HT1080 (cell line): ENCODE results near the gene HHATL. TPM values are rescaled to one million over a fixed set of nuclear protein-coding genes. Genes with fewer than 3 reads are reported as not detected.

Experiments used
- DNase-seq: peaks from one replicate; pipeline ENCODE4 v3.0.0-alpha.2; 2015; ENCODE audit warnings: low read depth
- total RNA-seq: library from RNA; depleted of rRNA; stranded (reverse); fragments of >200 nt; shearing (Covaris generic); gene quantifications from 2 replicates; pipeline ENCODE4 v1.2.3, GENCODE V29; 2014

HHATL gene
- total RNA-seq, 1 experiment from 2014 or later = not detected

DNA sequence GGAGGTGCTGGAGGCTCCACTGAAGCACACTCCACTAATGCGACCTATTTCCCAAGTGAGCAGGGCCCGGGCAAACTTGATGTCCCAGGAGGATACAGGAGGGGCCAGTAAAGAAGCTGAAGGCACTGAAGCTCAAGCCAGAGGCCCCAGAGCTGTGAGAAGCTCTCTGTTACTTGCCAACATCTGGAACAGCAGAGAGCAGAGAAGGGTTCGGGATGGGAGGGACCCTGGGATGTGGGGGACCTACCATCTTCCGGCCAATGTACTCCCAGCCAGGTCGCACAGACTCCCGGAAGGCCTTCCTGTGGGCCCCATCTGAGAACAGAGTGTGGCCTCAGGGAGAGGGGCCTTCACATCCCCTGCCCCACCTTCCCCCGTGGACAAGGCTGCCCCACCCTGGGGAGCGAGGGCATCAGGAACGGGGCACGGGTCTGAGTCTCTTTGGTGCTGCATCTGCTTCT lies 3.1 kb downstream of the HHATL start:
- no peak for DNase-seq

DNA sequence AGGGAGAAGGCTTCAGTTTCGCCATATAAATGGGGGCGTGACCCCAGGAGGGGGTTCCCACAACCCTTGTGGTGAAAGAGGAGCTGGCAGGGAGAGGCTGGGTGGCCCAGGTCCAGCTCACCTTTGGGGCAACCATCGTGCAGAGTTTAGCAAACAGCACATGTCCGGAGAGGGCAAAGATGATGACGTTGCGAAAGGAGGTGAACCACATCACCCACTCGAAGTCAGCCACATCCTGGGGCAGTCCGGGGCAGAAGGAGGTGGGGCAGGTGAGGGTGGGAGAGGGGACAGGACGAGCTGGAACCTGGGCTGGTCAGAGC lies 3.7 kb downstream of the HHATL start:
- no peak for DNase-seq

GRCh38 chr3:42698216-42698910 lies 4.2 kb downstream of the HHATL start:
- DNase-seq = no peak

DNA sequence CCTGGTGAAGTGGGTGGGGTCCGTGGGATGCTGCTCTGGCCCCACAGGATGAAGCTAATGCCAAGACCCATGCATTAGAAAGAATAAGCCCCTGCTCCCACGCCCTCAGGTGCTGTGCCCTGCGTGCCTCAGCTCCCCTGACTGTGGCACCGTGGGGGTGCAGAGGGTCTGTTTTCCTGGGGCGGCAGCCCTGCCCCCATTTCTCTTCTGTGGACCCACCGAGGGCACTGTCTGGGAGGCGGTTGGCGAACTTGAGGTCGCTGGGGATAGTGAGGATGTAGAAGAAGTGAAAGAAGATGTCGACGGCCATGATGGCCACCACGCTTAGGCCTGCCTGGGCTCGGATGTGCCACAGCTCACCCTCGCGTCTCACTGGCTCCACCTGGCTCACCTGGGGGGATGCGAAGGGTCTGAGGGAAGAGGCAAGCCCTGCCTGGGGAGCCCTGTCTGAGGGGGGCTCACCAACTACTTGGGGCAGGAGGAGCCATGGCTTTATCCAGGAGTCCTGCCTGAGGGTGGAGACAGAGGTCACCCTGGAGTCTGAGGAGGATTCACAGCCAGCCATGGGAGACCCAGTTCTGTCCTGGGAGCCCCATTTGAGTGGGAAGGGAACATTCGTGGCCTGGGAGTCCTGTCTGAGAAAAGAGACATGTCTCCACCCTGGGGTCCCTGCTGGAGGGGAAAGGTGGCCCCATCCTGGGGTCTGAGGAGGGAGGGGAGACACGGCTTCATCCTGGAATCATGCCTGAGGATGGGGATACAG lies 5.1 kb downstream of the HHATL start:
- DNase-seq = no peak

- DNase-seq = no peak
These were observed 6.0 kb downstream of the HHATL start for GRCh38 chr3:42696356-42697288.

DNA sequence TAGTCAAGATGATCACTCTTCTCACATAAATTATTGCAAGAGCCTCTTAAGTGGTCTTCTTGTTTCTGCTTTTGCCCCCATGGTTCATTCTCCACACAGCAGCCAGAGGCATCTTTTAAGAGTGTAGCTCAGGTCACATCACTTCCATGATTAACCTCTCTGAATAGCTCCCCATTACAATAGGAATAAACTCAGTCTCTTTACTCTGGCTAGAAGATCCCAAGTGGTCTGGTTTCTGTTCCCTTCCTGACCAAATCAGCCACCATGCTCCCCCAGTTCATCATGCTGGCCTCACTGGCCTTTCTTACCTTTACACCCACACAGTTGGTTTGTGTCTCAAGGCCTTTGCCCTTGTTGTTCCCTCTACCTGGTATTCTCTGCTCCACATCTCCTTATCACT lies 8.2 kb downstream of the HHATL start:
- DNase-seq = no peak

DNA sequence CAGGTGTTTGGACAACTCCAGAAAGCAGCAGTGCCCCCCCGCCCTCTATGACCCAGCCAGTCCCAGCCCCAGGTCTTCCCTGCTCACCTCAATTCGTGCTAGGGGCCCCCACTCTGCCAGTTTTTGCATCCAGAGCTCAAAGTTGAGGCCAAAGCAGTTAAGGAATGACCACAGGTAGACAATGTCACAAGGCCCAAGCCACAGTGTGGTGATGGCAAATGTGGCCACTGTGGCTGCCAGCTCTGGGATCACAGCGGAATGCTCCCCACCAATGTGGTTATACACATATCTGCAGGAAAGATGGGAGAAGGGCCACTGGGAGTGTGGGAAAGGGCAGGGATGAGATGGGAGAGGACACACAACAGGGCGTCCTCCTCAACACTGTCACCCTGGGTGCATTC lies 9.1 kb downstream of the HHATL start:
- no peak for DNase-seq

DNA sequence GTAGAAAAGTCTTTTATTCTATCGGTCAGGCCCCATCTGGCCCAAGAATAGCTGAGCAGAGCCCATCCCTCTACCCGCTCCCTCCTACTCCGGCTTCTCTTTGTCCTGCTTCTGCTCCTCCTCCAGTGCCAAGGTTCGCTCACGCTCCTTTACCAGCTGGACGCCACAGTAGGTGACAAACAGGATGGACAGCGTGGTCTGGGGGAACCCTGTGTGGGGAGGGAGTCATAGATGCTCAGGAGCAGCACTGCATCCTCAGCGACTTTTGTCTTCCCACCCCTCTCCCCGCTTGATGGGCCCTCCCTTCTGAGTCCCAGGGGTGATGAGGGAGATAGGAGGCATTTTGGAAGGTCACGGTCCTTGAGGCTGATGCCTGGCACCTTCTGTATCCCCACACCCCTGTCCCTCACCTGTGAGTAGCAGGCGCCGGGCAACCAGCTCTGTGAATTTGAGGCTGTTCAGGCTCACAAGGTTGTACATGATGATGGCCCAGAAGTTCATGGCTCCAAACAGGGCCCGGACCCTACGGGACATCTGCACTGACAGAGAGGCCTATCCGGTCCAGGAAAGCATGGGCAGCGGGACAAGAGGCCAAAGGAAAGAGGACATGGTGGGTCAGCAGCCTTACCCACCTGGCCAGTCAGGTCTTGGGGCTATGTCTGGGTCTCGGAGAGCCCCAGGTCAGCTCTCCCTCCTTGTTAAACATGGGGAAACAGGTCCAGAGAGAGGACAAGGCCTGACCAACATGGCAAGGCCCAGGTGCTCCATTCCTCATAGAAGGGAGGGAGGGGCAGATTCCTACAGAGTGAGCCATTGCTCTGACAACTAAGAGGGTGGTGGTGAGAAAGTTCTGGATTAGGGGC lies 9.7 kb downstream of the HHATL start:
- no peak for DNase-seq

- DNase-seq = no peak
These were observed 10.6 kb downstream of the HHATL start for GRCh38 chr3:42691816-42692666.

DNA sequence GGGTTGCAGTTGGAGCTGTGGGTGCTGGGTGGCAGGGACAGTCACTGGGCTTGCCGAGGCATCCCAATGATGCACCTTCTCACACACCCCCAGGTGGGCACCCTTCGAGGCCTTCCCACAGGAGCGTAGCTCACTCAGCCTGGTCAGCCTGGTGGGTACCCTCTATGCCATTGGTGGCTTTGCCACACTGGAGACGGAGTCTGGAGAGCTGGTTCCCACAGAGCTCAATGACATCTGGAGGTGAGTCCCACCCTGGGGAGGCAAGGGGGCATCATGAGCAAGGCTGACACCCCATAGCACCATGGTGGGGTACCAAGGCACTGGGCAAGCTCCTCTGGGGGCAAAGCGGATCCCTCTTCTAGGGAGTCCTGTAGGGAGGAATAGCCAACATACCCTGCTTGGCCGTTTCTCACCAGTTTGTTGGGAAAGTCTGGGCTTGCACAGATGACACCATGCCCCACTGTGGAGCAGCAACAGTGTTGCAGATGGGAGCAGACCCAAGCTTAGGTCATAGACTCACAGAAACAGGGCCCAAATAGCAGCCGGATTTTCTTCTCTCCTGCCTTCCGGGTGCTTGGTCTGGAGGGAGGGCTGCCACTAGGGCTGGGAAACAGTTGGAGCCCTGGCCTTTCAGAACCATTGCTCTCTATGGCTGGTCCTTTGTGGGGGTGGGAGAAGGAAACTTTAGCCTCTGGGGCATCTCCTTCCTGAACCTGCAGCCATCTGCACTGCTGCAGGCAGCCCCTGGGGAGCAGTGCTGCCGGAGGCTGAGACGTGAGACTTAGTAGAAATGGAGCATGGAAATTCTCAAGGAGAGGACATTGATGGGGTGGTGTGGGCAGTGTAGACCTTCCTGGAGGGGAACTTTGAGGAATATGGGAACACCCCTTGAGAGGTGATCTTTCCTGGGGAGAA lies 11.6 kb downstream of the HHATL start:
- DNase-seq = no peak

DNA sequence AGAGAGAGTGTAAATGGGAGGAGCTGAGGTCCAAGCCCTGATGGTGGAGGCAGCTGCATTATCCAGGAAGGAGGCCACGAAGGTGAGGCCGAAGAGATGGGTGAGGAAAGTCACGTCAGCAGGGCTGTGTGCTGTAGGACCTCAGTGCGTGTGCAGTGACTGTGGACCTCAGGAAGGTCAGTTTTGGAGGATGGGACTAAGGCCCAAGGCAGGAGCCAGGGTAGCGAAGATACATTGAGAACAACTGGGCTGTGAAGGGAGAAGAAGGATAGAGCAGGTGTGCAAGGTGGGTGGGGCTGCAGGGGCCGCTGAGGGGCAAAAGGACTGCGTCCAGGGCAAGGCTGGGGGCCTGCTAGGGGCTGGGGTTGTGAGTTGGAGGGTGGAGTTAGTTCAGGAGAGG lies 12.4 kb downstream of the HHATL start:
- DNase-seq = no peak

- no peak for DNase-seq
These were observed 13.1 kb downstream of the HHATL start for GRCh38 chr3:42689421-42690014.

DNA sequence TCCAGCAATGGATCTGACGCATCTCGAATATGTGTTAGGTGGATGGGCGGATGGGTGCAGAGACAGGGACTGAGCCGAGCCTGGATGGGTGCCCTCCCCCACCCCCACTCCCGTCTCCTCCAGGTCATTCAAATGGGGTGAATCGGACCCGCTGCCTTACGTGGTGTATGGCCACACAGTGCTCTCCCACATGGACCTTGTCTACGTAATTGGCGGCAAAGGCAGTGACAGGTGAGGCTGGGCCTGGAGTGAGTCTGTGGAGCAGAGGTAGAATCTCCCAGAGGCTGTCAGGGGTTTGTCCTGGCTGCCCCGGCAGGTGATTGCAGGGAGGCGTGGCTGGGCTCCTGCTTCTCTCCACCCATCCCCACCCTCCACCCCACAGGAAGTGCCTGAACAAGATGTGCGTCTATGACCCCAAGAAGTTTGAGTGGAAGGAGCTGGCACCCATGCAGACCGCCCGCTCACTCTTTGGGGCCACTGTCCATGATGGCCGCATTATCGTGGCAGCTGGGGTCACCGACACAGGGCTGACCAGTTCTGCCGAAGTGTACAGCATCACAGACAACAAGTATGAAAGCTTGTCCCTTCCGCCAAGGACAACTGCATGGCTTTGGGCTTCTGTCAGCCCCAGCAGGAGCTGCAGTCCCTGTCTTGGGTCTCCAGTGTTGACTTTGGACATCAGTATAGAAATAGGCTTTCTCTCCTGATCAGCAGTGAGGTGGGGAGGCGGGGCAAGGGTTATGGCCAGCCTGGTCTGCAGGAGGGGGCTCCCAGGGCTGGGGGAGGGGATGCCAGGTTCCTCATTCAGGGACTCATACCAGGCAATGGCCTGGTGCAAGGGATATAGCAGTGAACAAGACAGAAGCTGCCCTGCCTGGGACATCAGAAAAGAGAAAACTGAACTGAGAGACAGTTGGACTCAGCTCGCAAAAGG lies 13.8 kb downstream of the HHATL start:
- no peak for DNase-seq

GRCh38 chr3:42688016-42688415 lies 14.6 kb downstream of the HHATL start:
- DNase-seq = no peak

DNA sequence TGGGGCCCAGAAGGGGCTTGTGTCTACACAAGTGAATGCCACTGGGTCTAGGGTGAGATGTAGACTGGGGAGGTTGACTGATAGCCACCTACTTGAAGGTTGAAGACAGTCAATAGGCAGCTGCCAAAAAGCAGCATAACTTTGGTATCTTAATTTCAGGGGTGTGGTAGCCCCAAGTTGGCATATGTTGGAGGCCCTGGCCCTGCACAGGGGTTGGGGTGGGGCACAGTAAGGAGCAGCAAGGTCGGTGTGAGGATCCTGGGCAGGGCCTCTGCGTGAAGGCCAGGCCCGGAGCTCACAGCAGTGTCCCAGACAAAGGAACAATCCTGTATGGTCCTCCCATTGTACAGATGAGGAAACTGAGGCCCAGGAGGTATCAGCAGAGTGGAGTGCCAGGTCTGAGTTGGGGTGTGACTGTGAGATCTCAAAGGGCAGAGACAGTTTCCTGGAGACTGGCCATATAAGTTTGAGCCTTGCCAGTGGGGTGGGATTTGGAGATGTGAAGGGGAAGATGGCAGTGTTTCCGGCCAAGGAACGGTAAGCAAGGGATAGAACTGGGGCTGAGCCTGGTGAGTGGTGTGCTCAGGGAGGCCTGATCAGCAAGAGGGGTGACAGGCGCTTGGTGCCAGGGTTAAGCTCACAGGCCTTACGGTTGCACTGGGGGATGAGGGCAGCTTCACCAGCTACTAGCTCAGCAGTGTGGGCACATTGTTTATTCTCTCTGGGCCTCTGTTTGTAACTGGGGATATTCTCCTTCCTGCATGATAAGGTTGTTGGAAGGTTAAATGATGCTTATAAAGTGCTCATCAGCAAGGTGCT lies 15.6 kb downstream of the HHATL start:
- DNase-seq = no peak
